ENCODE results near the gene NEURL1B.
"Not testable (repeated sequence)": the region's sequence is repeated elsewhere in the genome, so short reads cannot be mapped to it uniquely, and the experiment has no call there.

The NEURL1B gene

DNA sequence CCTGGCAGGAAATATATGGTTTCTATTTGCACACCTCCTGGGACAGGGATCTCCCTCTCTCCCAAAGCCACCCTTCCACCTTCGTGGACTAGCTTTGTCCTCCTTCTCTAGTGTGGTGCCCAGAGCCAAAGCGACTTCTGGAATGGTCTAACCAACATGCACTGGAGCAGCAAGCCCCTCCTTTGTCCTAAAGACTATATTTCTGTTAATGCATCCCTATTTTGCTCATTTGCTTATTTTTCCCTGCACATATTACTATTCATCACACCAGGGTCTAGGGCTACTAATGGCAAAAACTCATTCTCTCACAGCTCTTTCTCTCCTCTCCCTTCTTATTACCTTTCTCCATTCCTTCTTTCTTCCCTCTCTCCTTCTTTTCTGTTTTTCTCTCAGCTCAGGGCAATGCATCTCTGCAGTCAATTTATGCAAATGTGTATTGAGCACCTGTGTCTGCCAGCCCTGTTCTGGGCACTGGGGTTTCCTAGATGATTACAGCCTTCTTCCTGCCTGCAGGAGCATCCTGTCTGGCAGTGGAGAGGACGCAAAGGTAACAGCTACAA is 2.8 kb upstream of the NEURL1B start:
- H3K27ac Mint-ChIP-seq = peak overlapping the region in 1 of 2 donors; percentile 23
- peaks cover 47% of the 10 kb centered on the region for H3K27me3 Mint-ChIP-seq

DNA sequence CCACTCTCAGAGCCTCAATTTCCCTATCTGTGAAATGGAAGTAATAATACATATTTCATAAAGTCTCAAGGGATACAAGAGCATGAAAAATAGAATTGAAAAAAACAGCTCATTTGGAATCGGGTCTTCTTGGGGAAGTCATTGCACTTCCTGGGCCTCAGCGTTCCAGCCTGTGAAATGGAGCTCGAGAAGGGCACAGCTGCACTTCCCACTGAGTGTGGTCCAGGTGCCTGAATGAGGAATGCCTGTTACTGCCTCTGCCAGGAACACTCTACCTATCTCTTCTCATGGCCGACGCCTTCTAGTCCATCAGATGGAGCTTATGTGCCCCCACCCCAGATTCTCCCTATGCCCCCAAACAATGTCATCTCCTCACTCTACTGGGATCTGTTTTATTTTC is 924 bp upstream of the NEURL1B start:
- H3K4me3 Mint-ChIP-seq = peak overlapping the region; percentile 60 to 71
- H3K27ac Mint-ChIP-seq = no peak overlapping the region
- H3K4me1 Mint-ChIP-seq = peaks cover 6% of the 10 kb centered on the region
- ATAC-seq (no peak), DNase-seq (no peak)
- no peaks in the 10 kb centered on the region for H3K9me3 Mint-ChIP-seq
- H3K27me3 Mint-ChIP-seq = peaks cover 58% of the 10 kb centered on the region

More for the DNA sequence above, 2.8 kb upstream of the NEURL1B start:
- no peak for DNase-seq
- ATAC-seq = no peak
- Mint-ChIP-seq H3K9me3 (no peaks in the 10 kb centered on the region), H3K4me3 (no peak overlapping the region), H3K4me1 (peaks cover 6% of the 10 kb centered on the region)

- Mint-ChIP-seq H3K9me3 (no peaks in the 10 kb centered on the region), H3K27me3 (peaks cover 58% of the 10 kb centered on the region), H3K27ac (no peak overlapping the region), H3K4me3 (peak overlapping the region in 1 of 2 donors; percentile 58), H3K4me1 (peaks cover 6% of the 10 kb centered on the region)
- peak; percentile 60 for ATAC-seq
- peak; percentile 21 to 26 for DNase-seq
These were observed 442 bp downstream of the NEURL1B start for GRCh38 chr5:172641359-172642050.

- Mint-ChIP-seq H3K27me3 (peaks cover 58% of the 10 kb centered on the region), H3K4me3 (peak overlapping the region in 1 of 2 donors; percentile 58), H3K4me1 (peaks cover 6% of the 10 kb centered on the region), H3K27ac (no peak overlapping the region), H3K9me3 (no peaks in the 10 kb centered on the region)
- ATAC-seq (no peak), DNase-seq (no peak)
These were observed 967 bp downstream of the NEURL1B start for GRCh38 chr5:172642051-172642409.

GRCh38 chr5:172642486-172642885 is 1.4 kb downstream of the NEURL1B start:
- Mint-ChIP-seq H3K4me3 (no peak overlapping the region), H3K4me1 (peaks cover 6% of the 10 kb centered on the region), H3K9me3 (no peaks in the 10 kb centered on the region), H3K27ac (no peak overlapping the region), H3K27me3 (peaks cover 56% of the 10 kb centered on the region)
- no peak for DNase-seq
- ATAC-seq = no peak

DNA sequence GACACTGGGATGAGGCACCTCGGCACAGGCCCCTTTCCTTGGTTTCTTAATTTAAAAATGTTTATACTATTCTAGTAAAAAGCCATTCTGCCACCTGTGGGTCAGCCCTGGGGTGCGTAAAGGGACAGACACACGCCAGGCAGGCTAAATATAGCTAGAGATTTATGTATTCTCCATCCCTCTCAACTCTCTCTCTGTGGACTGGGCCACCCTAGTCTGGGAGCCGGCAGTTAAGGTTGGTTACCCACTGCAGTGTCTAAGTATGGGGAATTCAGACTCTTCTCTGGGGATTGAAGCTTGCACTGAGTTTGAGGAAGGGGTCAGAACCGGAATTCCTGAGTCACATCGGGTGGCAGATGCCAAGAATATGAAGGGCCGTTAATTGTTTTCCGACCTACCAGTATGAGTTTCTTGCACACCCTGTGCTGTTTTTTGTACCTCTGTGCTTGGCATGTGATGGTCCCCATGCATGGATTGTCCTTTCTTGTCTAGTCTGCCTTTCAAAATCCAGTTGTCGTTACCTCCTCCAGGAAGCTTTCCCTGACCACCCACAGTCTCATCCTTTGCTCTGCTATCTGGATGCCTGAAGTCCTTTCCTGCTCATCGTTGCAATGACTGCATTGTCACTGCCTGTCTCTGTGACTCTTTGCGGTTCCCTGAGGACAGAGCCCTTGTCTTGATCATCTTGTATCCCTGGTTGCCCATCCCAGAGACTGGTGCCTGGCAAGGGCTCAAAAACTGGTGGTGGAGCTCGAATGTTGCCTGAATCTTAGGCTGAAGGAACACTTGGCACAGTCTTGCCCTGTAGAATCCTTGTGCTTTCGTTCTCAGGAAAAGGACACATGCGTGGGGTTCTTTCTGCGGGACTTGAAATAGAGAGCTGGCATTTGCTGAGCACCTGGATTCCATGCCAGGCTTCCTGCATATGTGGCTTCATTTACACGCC is 2.1 kb downstream of the NEURL1B start:
- H3K27ac Mint-ChIP-seq = no peak overlapping the region

DNA sequence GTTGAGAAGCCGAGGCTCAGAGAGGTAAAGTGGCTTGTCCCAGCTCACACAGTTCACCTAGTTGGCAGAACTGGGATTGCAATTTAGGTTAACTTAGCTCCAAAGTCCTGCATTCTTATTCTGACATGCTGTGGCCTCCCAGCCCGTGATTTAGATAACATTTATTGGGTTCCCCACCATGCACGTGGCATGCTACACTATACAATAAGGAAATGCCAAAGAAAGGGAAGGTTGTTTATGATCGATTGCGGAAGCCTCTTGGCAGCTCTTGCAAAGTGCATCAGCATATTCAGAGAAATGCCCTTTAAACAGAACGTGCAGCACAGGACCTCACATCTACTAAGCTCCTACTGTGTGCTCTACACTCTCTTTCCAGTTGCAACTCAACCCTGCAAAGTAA is 3.2 kb downstream of the NEURL1B start:
- no peak overlapping the region for H3K4me3 Mint-ChIP-seq
- no peak for DNase-seq
- H3K4me1 Mint-ChIP-seq = peaks cover 6% of the 10 kb centered on the region
- H3K27me3 Mint-ChIP-seq = peaks cover 44% of the 10 kb centered on the region
- H3K27ac Mint-ChIP-seq = no peak overlapping the region
- no peak for ATAC-seq
- no peaks in the 10 kb centered on the region for H3K9me3 Mint-ChIP-seq

More for the DNA sequence above, 2.1 kb downstream of the NEURL1B start:
- Mint-ChIP-seq H3K9me3 (no peaks in the 10 kb centered on the region), H3K27me3 (peaks cover 50% of the 10 kb centered on the region), H3K4me1 (peaks cover 6% of the 10 kb centered on the region), H3K4me3 (no peak overlapping the region)
- ATAC-seq (no peak), DNase-seq (no peak)

- Mint-ChIP-seq H3K4me1 (peaks cover 6% of the 10 kb centered on the region), H3K27me3 (peaks cover 39% of the 10 kb centered on the region), H3K4me3 (no peak overlapping the region), H3K27ac (no peak overlapping the region), H3K9me3 (no peaks in the 10 kb centered on the region)
- ATAC-seq = no peak
- no peak for DNase-seq
These were observed 3.6 kb downstream of the NEURL1B start for GRCh38 chr5:172644711-172645110.

DNA sequence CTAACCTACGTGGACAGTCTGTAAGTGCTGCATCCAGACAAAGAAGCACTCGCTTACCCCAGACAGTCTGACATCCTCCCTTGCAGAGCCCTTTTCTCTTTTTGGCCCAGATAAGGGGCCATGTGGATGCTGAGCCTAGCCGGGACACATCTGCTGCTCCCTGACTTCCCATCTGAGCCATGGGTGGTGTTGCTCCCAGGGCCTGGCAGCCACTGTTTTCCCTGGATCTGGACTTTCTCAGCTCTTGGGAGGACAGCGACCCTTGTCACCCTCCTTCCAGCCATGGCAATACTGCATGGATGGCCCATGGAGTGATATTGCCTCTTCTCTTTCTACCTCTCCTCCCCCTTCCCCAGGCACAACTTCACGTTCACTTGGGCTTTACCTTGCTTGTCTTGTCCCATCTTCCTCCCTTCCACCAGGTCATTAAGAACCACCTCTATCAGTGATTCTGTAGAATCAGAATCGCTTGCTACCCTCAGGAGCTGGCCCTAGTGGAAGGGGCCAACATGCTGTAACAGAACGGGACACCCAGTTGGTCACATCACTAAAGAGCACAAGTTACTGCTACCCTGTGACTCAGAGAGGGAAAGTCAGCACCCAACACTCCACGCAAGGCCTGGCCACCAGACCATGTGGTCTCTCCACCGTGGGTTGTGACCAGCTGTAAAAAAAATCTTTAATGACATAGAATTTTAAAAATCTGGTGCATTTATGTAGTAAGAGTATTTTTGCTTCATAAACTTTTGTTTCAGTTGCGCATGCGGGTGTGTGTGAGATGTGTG is 4.4 kb downstream of the NEURL1B start:
- Mint-ChIP-seq H3K27me3 (peaks cover 32% of the 10 kb centered on the region), H3K4me1 (peaks cover 3% of the 10 kb centered on the region), H3K9me3 (no peaks in the 10 kb centered on the region), H3K4me3 (no peak overlapping the region), H3K27ac (no peak overlapping the region)
- ATAC-seq (no peak), DNase-seq (no peak)

DNA sequence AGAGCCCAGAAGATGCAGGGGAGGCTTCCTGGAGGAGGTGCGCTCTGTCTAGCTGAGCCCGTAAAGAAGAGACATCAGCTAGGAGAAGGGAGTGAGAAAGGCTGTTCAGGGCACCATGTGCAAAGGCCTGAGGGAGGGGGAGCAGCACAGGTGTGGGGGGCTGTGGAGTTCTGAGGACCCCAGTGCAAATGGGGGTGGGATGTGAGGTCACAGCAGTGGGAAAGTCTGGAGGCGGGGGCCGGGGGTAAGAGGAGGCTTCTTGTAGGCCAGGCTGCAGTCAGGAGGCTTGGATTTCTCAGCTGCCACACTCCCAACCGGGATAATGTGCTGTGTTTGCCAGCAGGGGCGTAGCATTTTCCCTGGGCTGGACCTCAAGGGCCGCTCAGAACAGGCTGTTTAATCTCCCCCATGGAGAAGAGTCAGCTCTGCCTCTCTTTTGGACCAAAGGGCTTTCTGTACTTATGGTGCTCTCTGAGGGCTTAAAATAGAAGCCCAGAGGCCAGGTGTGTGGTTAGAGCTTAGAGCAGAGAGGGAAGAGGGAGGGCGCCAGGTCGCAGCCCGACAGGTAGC is 5.7 kb downstream of the NEURL1B start:
- H3K27ac Mint-ChIP-seq = no peak overlapping the region
- H3K9me3 Mint-ChIP-seq = no peaks in the 10 kb centered on the region
- H3K4me1 Mint-ChIP-seq = no peaks in the 10 kb centered on the region
- H3K4me3 Mint-ChIP-seq = no peak overlapping the region
- no peak for DNase-seq
- H3K27me3 Mint-ChIP-seq = peaks cover 26% of the 10 kb centered on the region
- no peak for ATAC-seq

- no peak for ATAC-seq
- no peaks in the 10 kb centered on the region for H3K9me3 Mint-ChIP-seq
- H3K4me1 Mint-ChIP-seq = no peaks in the 10 kb centered on the region
These were observed 6.4 kb downstream of the NEURL1B start for GRCh38 chr5:172647352-172648012.

DNA sequence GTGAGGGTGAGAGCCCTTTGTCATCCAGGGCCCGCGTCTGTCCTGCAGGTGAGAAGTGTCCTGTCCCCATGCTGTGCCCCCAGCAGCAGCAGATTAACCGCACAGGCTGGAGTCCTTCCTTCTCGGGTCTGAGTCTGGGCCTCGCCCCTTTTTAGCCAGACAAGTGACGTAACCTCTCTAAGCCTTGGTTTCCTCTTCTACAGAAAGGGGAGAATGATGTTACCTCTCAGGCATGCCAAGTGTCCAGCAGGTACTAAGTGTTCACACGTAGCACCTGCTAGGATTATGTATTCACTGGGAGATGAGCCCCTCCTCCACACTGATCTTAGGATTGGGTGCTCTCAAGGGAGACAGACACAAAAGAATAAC is 6.9 kb downstream of the NEURL1B start:
- no peak for ATAC-seq
- Mint-ChIP-seq H3K27ac (no peak overlapping the region), H3K9me3 (no peaks in the 10 kb centered on the region), H3K27me3 (peaks cover 14% of the 10 kb centered on the region), H3K4me1 (no peaks in the 10 kb centered on the region), H3K4me3 (no peak overlapping the region)
- no peak for DNase-seq

More at GRCh38 chr5:172647352-172648012, 6.4 kb downstream of the NEURL1B start:
- Mint-ChIP-seq H3K4me3 (no peak overlapping the region), H3K27ac (no peak overlapping the region), H3K27me3 (peaks cover 19% of the 10 kb centered on the region)
- no peak for DNase-seq

DNA sequence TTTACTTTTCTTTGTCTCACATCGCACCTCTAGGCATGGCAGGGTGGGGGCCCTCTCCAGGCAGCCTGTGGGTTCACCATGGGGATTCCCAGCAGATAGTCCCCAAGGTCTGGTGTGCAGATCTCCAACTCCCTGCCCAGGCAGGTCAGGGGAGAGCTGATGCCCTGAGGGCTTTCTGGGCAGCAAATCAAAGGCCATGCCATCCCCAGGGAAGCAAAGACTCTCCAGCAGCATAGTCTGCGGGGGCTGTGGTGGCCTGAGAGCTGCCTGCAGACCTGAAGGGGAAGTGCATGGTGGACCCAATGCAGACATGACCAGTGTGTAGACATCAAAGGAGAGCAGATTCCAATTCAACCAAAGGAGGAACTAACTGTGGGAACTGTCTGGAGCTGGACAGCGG is 7.7 kb downstream of the NEURL1B start:
- Mint-ChIP-seq H3K9me3 (no peaks in the 10 kb centered on the region), H3K27ac (no peak overlapping the region), H3K4me3 (no peak overlapping the region), H3K4me1 (no peaks in the 10 kb centered on the region), H3K27me3 (peaks cover 6% of the 10 kb centered on the region)
- no peak for ATAC-seq
- DNase-seq = no peak

GRCh38 chr5:172656496-172656895 is 15.4 kb downstream of the NEURL1B start:
- not testable (repeated sequence) for H3K27ac Mint-ChIP-seq, H3K4me3 Mint-ChIP-seq, H3K27me3 Mint-ChIP-seq, ATAC-seq, H3K4me1 Mint-ChIP-seq, DNase-seq
- peaks cover 16 to 31% of the 10 kb centered on the region in 2 donors for H3K9me3 Mint-ChIP-seq

Measured in stimulated activated naive CD8-positive, alpha-beta T cell treated with anti-CD3 and anti-CD28 coated beads, Interleukin-15, amount 100 ng/mL, for 72 hours (primary cell).